Mucosa of descending colon (tissue), 3 donors: ENCODE measurements around the gene FOXP1. TPM values are rescaled to one million over a fixed set of nuclear protein-coding genes. Genes with fewer than 3 reads are reported as not detected.
A peak's percentile ranks its signal among the peaks of the same experiment; 100 is the strongest.

ENCODE experiments used
- ATAC-seq: fragments of 200-7000 bp; cut with Tn5 transposase; one replicate; pipeline ENCODE4 v1.9.1; 2020; ENCODE audit warnings: mild to moderate bottlenecking, moderate library complexity
- DNase-seq, 3 donors: peaks; one replicate each; pipeline ENCODE4 v3.0.0-alpha.2; 2020
- H3K36me3 ChIP-seq: fragments of 200-600 bp; one replicate; pipeline ENCODE4 v1.8.0; 2021; ENCODE audit warnings: low read depth, mild to moderate bottlenecking
- H3K4me1 ChIP-seq: fragments of 200-600 bp; one replicate; pipeline ENCODE4 v1.8.0; 2021; ENCODE audit warnings: low read depth, mild to moderate bottlenecking
- H3K4me3 ChIP-seq: fragments of 200-600 bp; one replicate; pipeline ENCODE4 v1.8.0; 2021; ENCODE audit warnings: mild to moderate bottlenecking
- H3K9me3 ChIP-seq: fragments of 200-600 bp; one replicate; pipeline ENCODE4 v1.8.0; 2021; ENCODE audit warnings: mild to moderate bottlenecking
- CTCF ChIP-seq: fragments of 200-600 bp; IDR thresholded peaks from one replicate; pipeline ENCODE4 v1.8.0; 2022; ENCODE audit warnings: antibody characterized with exemption, mild to moderate bottlenecking
- intact Hi-C, 2 donors: fragments of 100-400 bp; cut with DNase I in 1 of 2; cut with micrococcal nuclease in 1 of 2; formaldehyde crosslinking; loops; one replicate each; pipeline versions ENCODE4 v1.11.0 to v1.11.1; 2022; cut with DNase I, micrococcal nuclease
- total RNA-seq, 3 donors: library from RNA; stranded (reverse); fragmentation: NEBNext Ultra II Directional in 2 of 3; extraction: Animal tissue kit (Norgen Biotek cat#: 25700) in 2 of 3; gene quantifications; one replicate each; pipeline versions ENCODE4 v1.2.1 to v1.2.4, GENCODE V29; 2021 to 2023
- donor health status: DM: no; HTN: no; CAD: no; lungs with moderate emphysema.
- donor health status: DM: no; HTN: no; CAD: no.
- donor health status: DM: no; HTN: yes; CAD: no.

The FOXP1 gene
- total RNA-seq, 3 donors from 2014 or later: 133 to 217 (median 214) TPM

DNA sequence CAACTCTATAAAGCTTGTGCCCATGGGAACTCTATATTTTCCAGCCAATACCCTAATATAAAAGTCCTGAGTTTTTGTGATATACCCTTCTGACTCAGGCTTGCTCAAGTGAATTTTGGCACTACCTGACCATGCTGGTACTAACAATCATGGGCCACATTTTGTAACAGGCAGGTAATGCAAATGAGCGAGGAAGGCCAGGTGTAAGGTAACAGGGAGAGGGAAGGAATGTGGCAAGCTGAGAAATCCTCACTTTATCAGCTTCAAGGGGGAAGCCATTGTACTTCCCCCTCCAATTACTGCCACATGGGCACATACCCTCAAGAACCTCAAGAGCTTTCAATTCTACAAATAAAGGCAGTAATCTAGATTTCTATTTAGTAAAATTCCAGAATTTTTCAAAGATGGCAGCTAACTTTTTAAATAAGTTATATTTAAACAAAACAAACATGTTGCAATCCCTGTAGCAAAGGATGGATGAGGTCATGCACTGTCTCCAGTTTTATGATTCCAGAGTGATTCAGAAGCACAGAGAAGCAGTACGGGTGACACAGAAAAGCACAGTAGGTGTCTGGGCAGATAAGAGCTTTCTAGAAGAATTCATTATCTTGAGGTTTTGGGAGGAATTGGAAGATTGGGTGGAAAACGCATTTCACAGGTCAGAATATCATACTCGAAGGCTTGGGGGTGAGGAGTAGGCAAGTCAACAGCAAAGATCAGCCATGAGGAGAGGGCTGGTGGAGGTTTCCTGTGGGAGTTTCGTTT is 87.6 kb downstream of the FOXP1 start:
- DNase-seq (no peak), ATAC-seq (peak; percentile 77)
- intact Hi-C loops: no loop called here
- no peak overlapping the region for H3K4me3 ChIP-seq
- H3K36me3 ChIP-seq: no peaks in the 10 kb centered on the region
- no peaks in the 10 kb centered on the region for H3K4me1 ChIP-seq
- H3K9me3 ChIP-seq: peaks cover 6% of the 10 kb centered on the region
- TF ChIP-seq CTCF: no peak

DNA sequence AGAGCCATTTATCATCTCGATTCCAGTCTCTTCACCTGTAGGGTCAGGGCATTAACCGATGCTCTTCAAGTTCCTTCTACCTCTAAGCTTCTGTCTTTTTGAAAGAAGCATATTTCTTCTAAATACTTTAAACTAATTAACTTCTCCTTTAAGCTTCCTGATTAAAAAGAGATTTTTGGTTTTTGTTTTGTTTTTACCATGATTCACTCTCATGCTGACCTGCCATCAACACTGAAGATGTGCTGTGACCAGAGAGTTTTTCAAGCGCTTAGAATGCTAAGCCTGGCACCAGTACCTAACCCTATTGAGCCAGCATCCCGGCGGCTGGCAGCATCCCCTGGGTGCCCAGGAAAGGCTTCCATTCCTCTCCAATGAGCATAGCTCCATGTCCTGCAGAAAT is 89.3 kb downstream of the FOXP1 start:
- intact Hi-C loops: no loop called here
- TF ChIP-seq CTCF: no peak
- no peaks in the 10 kb centered on the region for H3K36me3 ChIP-seq
- ATAC-seq (no peak), DNase-seq (no peak)
- H3K4me3 ChIP-seq: no peak overlapping the region
- no peaks in the 10 kb centered on the region for H3K4me1 ChIP-seq
- peaks cover 6% of the 10 kb centered on the region for H3K9me3 ChIP-seq

DNA sequence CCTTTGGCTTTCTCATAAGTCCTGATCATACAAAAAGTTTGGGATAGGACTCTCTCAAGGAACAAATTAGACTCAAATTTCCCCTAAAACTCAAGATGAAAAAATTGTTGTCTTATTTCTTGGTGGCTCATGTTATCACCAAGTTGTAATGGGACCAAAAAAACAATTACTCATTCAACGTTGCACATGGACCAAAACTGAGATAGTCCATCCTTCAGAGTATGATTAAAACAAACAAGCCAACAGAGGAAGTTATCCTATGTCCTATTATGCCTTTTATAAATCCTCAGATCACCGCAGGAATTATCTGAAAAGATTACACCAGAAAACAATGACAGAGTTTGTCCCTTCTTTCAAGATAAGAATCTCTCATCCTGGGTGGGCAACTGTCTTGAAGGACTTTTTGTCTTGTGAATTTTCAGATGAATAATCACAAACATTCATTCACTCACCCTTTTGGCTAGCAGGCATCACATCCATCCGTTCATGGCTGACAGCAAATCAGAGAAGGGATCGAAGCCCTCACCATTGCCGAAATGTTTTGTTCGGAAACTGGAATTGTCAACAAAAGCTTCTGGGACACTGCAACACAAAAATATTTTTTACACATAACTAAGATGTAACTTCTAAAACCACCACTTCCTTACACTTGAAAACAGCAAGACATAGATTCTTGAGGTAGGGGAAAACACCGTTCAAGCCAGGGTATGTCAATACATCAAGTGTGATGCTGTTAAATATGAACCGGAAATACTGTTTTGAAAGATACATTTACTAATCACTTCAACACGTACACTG is 90.4 kb downstream of the FOXP1 start:
- intact Hi-C loops: no loop called here
- H3K36me3 ChIP-seq: no peaks in the 10 kb centered on the region
- no peaks in the 10 kb centered on the region for H3K4me1 ChIP-seq
- ATAC-seq (peak; percentile 59), DNase-seq (no peak)
- TF ChIP-seq CTCF: no peak
- peaks cover 6% of the 10 kb centered on the region for H3K9me3 ChIP-seq
- no peak overlapping the region for H3K4me3 ChIP-seq

- no peak for ATAC-seq
- Histone ChIP-seq H3K36me3 (no peaks in the 10 kb centered on the region), H3K9me3 (peaks cover 6% of the 10 kb centered on the region), H3K4me1 (no peaks in the 10 kb centered on the region), H3K4me3 (no peak overlapping the region)
- TF ChIP-seq CTCF: no peak
- intact Hi-C loops: no loop called here
- DNase-seq: no peak
These were observed 91.0 kb downstream of the FOXP1 start for GRCh38 chr3:71492566-71492965.

DNA sequence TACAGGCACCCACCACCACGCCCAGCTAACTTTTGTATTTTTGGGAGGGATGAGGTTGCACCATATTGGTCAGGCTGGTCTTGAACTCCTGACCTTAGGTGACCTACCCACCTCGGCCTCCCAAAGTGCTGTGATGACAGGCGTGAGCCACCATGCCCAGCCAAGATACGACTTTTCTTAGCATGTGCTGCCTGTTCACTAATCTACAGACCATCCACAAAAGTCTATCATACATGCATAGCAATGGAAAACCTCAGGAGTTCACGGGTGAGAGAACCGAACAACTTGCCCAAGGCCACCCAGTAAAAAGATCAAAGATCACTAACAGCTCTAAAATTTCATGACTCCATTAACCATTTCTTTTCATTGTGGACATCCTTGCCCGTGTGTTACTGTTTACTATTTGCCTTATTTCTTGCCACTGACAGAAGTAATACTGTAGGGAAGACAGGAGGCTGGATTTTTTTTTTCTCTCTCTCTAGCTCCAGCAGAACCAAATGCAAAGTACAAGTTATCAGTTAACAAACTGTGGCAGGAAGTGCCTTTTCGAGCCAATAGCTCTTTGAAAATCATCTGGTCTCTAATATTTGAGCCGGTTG is 92.3 kb downstream of the FOXP1 start:
- Histone ChIP-seq H3K4me3 (no peak overlapping the region), H3K4me1 (no peaks in the 10 kb centered on the region), H3K36me3 (no peaks in the 10 kb centered on the region), H3K9me3 (peaks cover 6% of the 10 kb centered on the region)
- DNase-seq (no peak), ATAC-seq (no peak)
- no peak for TF ChIP-seq CTCF
- intact Hi-C loops: no loop called here
